GM21723 (cell line): Measurements from ENCODE around the gene GLRA2.
"Not testable (repeated sequence)": the region's sequence is repeated elsewhere in the genome, so short reads cannot be mapped to it uniquely, and the experiment has no call there.

ENCODE experiments used
- ATAC-seq: cut with Tn5 transposase; IDR thresholded peaks from one replicate; pipeline ENCODE4 v1.9.1; 2021; ENCODE audit warnings: mild to moderate bottlenecking, moderate library complexity; ENCODE audit not compliant: unreplicated experiment

The GLRA2 gene

DNA sequence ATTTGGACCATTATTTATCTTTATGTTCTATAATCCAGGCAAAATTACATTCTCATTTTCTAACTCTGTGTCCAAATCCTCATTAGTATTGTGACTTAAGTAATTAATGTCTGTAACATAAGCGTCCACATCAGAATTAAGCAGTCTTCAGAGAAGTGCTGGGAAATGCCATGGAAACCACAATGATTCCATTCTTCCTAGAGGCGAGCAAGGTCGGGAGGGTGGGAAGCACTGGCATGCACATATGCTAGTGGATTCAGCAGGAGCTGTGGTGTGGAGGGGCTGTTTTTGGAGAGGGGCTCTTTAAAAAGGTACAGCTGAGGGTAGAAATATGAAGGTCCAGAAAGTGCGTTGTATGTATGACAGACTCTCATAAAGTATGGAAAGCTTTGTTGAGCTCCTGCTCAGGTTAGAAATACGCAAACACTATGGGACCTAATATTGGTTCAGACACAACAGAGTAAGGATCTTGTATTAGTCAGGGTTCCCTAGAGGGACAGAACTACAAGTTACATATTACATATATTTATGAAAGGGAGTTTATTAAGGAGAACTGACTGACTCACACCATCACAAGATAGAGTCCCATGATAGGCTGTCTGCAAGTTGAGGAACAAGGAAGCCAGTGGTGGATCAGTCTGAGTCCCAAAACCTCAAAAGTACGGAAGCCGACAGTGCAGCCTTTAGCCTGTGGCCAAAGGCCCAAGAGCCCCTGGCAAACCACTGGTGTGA, 61.5 kb downstream of the GLRA2 start:
- ATAC-seq: no peak

DNA sequence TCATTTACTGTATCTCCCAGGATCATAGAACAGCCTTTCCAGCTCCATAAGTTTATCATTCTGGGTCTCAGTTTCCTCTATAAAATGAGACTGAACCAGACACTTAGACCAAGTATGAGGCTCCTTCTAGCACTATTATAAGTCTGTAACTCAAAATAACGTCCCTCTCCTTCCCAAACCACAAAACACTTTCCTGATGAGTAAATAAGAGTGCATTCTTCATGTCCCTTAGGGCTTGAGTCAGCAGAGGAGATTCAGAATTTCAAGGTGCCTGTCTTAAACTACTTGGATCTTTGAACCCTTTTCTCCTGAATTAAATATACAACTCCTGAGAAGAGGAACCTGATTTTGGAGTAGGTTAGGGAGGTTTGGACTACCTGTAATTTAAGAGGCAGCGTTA, 62.6 kb downstream of the GLRA2 start:
- ATAC-seq: no peak

DNA sequence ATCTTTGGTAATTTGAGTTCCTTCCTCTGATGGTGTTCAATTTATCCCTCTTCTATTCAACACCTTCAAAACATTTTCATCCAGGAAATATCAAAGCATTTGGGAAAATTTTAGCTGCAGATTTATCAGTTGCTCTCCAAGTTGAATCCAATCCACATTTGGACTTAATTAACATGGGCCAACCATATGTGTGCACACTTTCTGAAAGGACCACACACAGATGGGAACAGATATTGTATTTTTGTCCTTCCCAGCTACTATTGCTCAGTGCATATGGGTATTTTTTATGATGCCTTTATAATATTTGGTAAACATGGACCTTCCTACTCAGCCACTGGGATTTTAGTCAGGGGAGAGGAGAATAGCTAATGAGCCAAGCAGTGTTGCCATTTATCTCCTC, 65.2 kb downstream of the GLRA2 start:
- no peak for ATAC-seq

DNA sequence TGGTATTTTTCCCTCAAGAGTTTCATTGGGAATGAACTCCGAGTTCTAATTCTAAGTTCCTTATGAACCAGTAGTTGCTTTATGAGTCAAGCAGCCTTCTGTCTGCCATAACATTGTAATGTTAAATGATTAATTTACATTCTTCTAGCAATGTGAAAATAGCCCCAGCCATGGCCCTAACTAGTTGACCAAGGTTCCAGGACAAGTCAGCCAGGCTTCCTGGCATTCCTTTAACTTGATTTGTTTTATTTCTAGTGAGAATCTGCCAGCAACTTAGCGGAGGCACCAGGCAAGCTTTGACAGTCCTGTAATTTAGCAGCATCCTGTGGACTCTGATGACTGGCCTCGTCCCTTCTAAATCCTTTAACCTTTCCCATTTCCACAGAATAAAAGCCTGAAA, 69.0 kb downstream of the GLRA2 start:
- no peak for ATAC-seq

DNA sequence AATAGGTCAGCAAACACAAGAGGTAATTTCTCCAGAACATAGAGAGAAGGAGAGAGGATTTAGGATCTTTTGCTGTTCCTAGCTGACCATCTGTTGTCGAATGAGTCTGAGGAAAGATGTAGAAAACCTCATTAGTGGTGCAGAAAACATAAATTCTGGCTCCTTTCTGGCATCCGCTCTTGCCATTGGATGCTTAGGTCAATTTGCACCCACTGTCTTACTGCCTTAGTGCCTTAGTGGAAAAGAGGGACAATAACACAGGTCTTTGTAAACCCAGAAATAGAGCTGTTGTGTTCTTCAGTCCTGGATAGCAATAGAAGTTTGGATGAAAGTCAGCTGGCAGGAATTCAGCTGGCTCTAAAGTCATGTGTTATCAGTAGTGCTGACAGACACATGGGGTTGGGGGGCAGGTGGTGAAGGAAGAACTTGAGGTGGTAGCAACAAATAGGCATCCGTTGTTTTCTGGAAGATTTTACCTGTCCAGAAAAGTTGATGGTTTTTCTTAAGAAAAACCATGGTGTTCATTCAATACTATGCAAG, 78.2 kb downstream of the GLRA2 start:
- no peak for ATAC-seq

DNA sequence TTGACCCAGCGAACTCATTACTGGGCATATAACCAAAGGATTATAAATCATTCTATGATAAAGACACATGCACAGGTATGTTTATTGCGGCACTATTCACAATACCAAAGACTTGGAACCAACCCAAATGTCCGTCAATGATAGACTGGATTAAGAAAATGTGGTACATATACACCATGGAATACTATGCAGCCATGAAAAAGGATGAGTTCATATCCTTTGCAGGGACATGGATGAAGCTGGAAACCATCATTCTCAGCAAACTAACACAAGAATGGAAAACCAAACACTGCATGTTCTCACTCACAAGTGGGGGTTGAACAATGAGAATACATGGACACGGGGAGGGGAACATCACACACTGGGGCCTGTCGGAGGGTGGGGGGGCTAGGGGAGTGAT, 83.1 kb downstream of the GLRA2 start:
- not testable (repeated sequence) for ATAC-seq

DNA sequence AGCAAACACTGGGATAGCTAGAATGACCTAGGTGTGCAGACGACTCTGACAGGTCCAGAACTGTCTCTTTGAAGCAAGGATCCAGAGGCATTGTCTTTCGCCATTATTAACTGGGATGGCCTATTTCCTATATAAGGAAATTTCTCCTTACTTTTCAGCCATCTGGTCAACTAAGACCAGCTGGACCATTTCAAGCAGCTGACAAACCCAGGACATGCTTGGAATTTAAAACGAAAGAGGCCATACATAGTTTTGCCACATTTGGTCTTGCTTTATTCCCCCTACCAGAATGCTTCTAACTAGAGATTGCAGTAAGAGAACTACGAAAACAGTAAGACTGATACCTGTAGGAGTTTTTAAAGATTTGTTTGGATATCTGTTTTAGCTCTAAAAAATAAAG, 87.0 kb downstream of the GLRA2 start:
- no peak for ATAC-seq

DNA sequence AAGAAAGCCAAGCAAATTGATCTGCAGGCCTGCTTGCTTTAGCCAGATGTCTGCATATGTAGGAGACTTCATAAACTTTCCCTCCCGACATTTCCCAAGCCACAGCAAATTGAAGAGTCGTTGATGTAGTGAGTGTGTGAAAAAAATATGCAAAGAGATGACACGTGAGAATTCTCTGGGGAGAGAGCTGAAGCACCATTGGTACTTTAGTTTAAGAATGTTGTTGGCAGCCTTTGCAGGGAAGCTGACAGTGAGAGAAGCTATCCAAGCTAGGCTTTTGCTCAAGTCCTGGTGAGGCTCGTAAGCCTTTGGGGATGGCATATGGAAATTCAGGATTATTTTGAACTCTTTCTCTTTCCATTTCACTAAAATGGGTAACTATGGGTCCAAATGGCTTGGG, 87.5 kb downstream of the GLRA2 start:
- no peak for ATAC-seq

DNA sequence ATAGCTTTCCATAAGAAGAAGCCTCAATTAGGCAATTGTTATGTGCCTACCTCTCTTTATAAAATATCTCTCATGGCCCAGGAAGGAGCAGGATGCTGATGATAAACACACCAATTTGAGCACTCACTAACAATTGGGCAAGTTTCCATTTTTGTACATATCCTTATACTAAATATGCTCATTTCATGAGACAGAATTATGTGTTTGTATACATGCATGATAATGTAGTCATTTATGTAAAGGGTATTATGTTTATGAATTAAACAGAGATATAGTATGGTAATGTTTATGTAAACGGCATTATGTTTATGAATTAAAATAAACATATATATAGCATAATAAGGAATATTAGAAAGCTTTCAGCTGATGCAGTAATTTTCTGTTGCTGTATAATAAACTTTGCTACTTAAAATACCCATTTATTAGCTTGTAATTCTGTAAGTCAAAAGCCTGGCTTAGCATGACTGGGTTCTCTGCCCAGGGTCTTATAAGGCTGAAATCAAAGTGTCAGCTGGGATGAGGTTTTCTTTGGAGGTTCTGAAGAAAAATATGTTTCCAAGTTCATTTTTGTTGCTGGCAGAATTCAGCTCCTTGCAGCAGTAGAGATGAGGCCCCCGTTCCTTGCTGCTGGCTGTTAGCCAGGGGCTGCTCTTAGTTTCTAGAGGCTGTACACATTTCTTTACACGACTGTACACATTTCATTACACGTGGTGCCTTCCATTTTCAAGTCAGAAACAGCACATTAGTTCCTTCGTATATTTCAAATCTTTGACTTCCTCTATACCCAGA, 89.0 kb downstream of the GLRA2 start:
- ATAC-seq: no peak

DNA sequence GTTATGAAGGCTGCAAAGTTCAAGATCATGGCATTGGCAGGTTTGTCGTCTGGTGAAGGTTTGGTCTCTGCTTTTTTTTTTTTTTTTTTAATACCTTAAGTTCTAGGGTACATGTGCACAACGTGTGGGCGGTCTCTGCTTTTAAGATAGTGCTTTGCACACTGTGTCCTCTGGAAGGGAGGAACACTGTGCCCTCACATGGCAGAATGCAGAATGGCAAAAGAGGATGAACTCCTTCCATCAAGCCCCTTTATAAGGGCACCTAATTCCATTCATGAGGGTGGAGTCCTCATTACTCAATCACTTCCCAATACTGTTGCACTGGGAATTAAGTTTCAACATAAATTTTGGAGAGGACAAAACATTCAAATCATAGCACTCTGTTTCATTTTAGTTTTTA, 101.4 kb downstream of the GLRA2 start:
- ATAC-seq: no peak

DNA sequence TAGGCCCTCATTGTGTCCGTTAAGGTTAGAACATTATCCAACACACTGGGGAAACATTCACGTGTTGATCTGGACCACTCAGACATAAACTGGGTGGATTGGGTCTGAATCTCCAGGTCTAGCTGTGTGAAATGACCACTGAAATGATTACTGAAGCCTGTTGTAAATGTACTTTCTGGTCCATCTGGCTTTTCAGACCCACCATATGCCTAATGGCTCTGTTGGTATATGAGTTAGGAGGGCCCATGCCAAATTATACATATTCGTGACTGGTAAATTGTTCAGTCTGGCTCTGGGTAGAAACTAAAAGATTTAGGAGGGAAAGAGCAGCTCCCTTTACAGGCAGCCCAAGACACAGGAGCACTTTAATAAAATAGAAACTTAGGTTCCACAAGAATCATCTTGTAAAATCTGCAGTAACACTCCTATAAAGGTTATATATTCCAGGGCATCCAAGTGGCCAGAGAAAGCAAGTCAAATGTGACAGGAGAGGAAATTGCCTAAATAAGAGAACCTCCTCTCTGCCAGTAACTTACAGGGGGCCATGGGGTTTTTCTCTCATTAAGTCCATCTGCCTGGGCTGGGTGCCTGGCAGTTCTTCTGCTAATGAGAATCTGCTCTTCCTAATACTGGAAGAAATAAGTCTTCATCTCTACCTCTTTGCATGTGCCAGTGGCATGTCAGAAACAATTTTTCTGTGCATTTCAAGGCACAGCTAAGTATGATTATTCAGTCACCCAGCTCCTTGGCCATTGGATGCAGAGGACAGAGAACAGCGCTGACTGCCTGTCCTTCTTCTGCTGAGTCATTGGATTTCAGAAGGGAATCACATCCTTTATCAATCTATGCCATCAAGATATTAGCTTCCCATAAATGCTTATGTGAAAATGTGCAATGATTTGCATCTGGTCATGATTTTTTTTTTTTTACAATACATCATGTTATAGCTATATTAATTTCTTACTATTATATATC, 112.6 kb downstream of the GLRA2 start:
- no peak for ATAC-seq

DNA sequence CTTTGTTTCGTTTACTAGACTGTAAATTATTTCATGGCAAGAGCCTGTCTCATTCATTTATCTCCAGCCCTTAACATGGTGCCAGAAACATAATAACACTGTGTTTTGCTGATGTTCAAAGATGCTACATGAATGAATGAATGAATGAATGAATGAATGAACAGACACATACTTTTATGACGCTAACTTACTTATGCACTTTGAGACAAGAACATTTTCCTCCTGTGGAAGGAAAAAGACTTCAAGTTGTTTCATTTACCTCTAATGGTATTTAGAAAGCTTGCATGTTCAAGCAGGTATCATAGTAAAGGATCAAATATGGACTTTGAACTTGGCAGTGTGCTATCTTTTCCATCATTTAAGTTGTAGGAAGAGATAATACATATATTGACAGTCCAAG, 131.6 kb downstream of the GLRA2 start:
- no peak for ATAC-seq

DNA sequence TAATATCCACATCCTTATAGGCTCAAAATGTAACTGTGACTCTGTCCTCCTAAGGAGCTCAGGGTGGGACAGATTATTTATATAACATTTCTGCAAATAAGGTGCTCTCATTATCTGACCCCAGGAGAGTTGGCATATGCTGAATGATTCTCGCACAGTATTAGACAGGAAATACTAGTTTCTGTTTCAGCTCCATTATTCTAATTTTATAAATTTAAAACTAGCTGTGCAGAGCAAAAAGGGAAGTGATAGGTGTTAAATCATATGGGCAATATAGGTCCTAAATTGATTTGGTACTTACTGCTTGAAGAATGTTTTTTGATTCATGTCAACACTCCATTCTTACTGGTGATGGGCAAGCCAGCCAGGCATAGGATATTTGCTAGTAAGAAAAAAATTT, 141.5 kb downstream of the GLRA2 start:
- ATAC-seq: peak; percentile 80

DNA sequence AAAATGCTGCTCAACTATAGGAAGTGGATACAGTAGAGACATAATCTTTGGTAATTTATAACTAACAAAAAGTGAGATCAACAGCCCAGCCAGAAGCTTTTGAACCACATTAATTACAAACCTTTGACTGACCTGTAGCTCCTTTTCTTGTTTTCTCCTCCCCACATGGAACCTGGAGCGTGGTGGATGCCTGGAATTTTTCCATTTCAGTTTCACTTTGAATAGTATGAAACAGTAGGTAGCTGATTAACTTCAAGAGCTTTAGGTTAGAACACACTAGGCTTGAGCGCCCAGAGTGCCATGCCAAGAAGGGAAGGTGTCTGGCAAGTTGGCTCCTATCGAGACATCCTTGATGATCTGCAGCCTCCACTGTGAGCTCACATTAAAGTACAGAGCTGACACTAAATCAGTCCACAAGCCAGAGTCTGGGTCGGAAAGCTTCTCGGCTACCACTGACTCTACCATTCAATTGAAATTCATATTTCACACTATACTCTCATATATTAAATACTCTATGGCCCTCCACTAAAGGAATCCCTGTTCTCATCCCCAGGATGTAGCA, 143.4 kb downstream of the GLRA2 start:
- ATAC-seq: no peak

DNA sequence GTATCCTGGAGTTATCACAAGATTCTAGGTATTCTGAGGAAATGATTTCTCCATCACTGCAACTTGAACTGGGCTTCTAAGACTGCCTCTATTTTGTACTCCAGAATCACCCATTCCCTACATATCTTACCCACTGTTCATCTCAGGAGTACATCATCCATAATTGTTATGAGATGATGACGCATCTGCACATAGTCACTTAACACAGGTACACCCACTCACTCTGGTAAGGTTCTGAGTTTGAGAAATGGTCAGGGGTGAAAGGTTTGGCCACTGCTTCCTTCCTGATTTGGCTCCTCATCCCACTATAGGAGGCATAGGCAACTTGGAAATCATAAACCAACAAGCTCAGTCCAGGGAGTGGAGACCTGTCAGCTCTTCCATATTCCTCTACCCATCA, 143.9 kb downstream of the GLRA2 start:
- no peak for ATAC-seq

DNA sequence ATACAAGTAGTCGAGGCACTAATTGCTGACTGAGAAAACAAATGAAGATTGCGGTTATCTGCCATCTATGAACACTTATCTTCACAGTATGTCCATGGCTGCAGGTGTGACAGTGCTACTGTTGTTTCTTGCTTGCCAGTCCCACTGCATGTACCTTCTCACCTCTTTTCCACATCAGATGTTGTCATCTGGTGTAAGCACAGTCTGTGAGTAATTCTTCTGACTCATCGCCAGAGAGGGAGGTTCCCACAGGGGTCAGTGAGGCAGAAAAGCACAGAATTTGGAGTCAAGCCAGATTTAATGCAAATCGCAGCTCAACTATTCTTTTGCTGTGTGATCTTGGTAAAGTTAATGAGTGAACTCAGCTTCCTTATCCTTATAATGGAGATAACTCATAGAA, 144.4 kb downstream of the GLRA2 start:
- peak; percentile 90 for ATAC-seq

DNA sequence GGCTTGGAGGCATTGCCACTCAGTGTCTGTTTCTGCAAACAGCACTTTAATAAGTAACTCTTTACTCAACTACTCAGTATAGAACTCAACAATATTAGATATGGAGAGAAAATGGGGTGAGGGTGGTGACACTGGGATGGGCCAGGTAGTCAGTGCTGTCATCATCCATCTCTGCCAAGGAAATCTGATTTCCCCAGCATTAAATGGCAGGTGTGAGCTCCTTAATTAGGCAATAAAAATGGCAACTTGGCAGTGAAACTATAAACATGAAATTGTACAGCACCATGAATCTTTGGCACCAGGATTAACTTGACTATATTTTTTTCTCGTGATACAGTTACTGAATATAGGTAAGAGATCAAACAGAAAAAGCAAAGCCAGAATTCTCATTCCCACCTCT, 146.2 kb downstream of the GLRA2 start:
- ATAC-seq: no peak

DNA sequence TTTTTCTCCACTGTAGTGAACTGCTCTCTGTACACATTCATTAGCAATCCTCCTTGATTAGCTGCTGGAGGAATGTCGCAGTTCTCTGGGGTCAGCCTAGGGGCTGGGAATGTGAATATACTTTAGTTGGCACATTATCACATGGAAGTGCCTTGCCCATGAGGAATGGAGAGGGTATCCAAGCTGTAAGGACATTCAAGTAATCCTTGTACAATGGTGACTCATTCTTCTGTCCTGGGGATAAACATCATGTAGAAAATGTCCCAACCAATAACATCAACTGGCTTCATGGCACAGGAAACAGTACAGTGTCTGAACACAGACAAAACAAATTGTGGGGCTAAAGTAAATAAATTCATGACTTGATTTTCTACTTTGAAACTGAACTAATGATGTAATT, 147.1 kb downstream of the GLRA2 start:
- no peak for ATAC-seq

DNA sequence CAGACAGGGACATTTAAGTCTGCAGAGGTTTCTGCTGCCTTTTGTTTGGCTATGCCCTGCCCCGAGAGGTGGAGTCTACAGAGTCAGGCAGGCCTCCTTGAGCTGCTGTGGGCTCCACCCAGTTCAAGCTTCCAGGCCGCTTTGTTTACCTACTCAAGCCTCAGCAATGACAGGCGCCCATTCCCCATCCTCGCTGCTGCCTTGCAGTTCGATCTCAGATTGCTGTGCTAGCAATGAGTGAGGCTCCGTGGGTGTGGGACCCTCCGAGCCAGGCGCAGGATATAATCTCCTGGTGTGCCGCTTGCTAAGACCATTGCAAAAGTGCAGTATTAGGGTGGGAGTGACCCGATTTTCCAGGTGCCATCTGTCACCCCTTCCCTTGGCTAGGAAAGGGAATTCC, 159.0 kb downstream of the GLRA2 start:
- not testable (repeated sequence) for ATAC-seq

DNA sequence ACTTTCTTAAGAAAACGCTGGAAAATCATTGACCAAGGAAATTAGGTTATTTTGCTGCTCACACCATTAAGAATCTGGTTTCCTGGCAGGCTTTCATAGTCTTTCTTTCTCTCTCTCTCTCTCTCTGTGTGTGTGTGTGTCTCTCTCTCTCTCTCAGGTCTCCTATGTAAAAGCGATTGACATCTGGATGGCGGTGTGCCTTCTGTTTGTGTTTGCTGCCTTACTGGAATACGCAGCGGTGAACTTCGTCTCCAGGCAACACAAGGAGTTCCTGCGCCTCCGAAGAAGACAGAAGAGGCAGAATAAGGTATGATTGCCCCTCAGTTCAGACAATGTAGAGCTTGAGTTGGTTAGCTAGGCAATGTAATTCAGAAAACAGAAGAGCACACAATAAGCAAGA, 161.2 kb downstream of the GLRA2 start:
- no peak for ATAC-seq

DNA sequence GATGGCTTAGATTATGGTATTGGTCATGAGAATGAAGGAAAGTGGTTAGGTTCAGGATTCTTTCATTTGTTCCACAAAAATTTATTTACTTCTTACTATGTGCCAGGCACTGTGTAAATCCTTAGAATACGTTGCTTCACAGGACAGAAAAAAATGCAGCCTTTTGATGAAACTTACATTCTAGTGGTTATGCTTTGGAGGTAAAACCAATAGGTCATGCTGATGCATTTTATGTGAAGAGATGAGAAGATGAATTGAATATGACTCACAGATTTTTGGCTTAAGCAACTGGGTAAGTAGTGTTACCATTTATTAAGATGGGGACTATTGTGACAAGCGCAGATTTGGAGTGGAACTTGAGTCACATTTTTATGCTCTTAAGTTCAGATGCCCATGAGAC, 165.3 kb downstream of the GLRA2 start:
- no peak for ATAC-seq
